ENCODE results near the gene TSHZ2. TPM values are rescaled to one million over a fixed set of nuclear protein-coding genes. Genes with fewer than 3 reads are reported as not detected.

TSHZ2 gene
- total and polyA plus RNA-seq, 2 donors (not counting 3 experiments of a cell fraction or from before 2014, with no cell fraction given), result not detected

DNA sequence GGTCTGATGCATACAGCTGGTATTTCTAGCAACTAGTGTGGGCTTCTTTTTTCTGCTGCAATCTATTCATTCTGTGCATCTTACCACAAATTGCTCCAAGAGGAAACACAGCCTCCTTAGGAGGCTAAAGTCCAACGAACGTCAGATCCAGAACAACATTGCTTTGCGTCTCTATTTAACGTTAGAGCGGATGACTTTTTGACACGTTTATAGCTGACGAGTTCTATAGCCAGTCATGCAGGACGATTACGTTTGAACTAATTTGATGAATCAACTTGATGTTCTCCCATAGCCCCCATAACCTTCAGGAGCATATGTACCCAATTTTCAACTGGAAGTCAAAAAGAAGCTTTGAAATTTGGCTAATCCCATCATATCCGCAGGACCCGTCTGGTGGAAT lies 59.9 kb downstream of the TSHZ2 start:
- FAIRE-seq (no peak), DNase-seq (ENCODE audit: low read depth, low spot score) (no peak)
- Histone ChIP-seq H4K20me1 (replicated peaks; ENCODE audit: control insufficient read depth, extremely low read depth, insufficient read depth, low read length) (no peaks in the 10 kb centered on the region), H3K4me1 (ENCODE audit: control insufficient read depth, extremely low read depth, insufficient read depth, low read length) (no peaks in the 10 kb centered on the region), H3K4me3 (replicated peaks in 1 of 3; ENCODE audit: insufficient read depth in 1 of 3, low read depth in 1 of 3, low read length in 3 of 3) (no peak overlapping the region), H3K79me2 (ENCODE audit: control insufficient read depth, insufficient read depth, low read length) (no peaks in the 10 kb centered on the region), H3K27ac (ENCODE audit: insufficient read depth, low read depth, low read length) (no peak overlapping the region), H3K9me3 (replicated peaks; ENCODE audit: control insufficient read depth, insufficient read depth, low read length) (no peaks in the 10 kb centered on the region), H3K27me3 (ENCODE audit: control insufficient read depth in 2 of 2, insufficient read depth in 2 of 2, low read length in 2 of 2) (no peaks in the 10 kb centered on the region), H2AFZ (ENCODE audit: low read depth, low read length) (no peak overlapping the region), H3K9ac (replicated peaks; ENCODE audit: extremely low read depth, insufficient read depth, low read length) (no peak overlapping the region), H3K36me3 (ENCODE audit: control insufficient read depth in 2 of 2, extremely low read depth in 1 of 2, insufficient read depth in 2 of 2, low read length in 2 of 2) (no peaks in the 10 kb centered on the region), H3K4me2 (ENCODE audit: insufficient read depth, low read length) (no peak overlapping the region), H3K9me1 (replicated peaks; ENCODE audit: control insufficient read depth, extremely low read depth, insufficient read depth, low read length) (no peaks in the 10 kb centered on the region)
- no TSS peak for BruUV-seq (replicated peaks)
- dilution Hi-C loops (cut with MboI; ENCODE audit: extremely low pct_ligation_motif_present, low sequenced_read_pairs), result no loop called here
- POLR2A ChIA-PET, result no interaction called here
- no peak for TF ChIP-seq POLR2A (IDR thresholded peaks at IDR 0.05; ENCODE audit: low read depth, low read length)
- no peak for TF ChIP-seq GATA2 (IDR thresholded peaks at IDR 0.05; ENCODE audit: insufficient read depth, insufficient read length, low read depth, low read length)
- no peak for TF ChIP-seq MYC (IDR thresholded peaks at IDR 0.05; ENCODE audit: low read depth, low read length)
- TF ChIP-seq POLR2AphosphoS5 (IDR thresholded peaks at IDR 0.05; ENCODE audit: insufficient read depth, low read depth, low read length), result no peak
- no peak for TF ChIP-seq FOS (IDR thresholded peaks at IDR 0.05; ENCODE audit: borderline replicate concordance, insufficient read depth, low read length)
- TF ChIP-seq EZH2 (IDR thresholded peaks at IDR 0.05; ENCODE audit: borderline replicate concordance, low read depth, low read length, severe bottlenecking), result no peak
- TF ChIP-seq, protein P1, sequence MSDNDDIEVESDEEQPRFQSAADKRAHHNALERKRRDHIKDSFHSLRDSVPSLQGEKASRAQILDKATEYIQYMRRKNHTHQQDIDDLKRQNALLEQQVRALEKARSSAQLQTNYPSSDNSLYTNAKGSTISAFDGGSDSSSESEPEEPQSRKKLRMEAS (IDR thresholded peaks at IDR 0.05; ENCODE audit: insufficient read depth, insufficient read length), result no peak
- TF ChIP-seq JUN (IDR thresholded peaks at IDR 0.05; ENCODE audit: borderline replicate concordance, insufficient read depth, insufficient read length, low read depth), result no peak
- no peak for TF ChIP-seq CTCF (IDR thresholded peaks at IDR 0.05; ENCODE audit: extremely low read depth in 1 of 2, insufficient read depth in 1 of 2, low read depth in 1 of 2, low read length in 2 of 2)
- intact Hi-C loops (cut with micrococcal nuclease), result no loop called here
- CTCF ChIA-PET, result no interaction called here
